ENCODE results near the gene SDSL. TPM values are rescaled to one million over a fixed set of nuclear protein-coding genes. Genes with fewer than 3 reads are reported as not detected.

SDSL gene
- total RNA-seq, 1 experiment from 2014 or later, result 0.46 TPM

DNA sequence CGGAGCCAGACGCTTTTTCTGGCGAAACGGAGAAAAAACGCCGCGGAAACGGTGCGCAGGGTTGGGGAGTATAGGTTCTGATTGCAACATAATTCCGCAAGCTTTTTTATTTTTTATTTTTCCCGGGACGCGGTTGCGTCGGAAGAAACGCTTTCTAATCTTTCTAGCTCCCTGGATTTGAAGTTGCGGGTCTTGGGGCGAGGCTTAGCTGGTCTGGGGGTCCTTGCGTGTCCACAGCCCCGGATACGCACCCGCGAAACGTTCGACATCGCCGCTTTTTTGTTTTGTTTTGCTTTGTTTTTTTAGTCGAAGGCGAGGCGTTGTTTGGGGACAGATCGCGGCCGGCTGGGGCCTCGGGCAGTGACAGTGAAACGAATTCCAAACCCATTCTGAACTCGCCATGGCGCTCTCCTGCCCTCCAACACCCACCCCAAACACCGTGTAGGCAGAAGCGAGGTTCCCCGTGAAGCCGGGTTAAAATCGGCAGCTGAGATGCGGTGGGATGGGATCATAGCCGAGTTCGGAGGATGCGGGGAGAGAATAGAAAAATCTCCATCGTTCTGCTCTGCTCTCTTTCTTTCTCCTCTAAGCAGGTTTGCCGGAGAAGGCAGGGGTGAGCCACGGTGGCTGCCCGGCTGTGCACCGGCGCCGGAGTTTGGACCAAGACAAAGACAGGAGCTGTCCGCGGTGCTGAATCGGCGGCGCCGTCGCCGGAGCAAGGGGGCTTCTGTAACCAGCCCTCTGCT lies 57.6 kb downstream of the SDSL start:
- no peak overlapping the region for H3K9ac ChIP-seq (ENCODE audit: extremely low read depth, insufficient read length, low read length)
- no peaks in the 10 kb centered on the region for H4K20me1 ChIP-seq (ENCODE audit: control insufficient read depth, insufficient read depth, insufficient read length)
- H3K9me3 ChIP-seq (ENCODE audit: control insufficient read depth, low read depth, low read length), result no peaks in the 10 kb centered on the region

More for the DNA sequence above, 57.6 kb downstream of the SDSL start:
- no peak overlapping the region for H2BK15ac ChIP-seq (ENCODE audit: low read depth, low read length)
- peak; percentile 88 for DNase-seq
- no peak overlapping the region for H2BK120ac ChIP-seq (ENCODE audit: low read depth, low read length, poor library complexity, severe bottlenecking)
- H3K27me3 ChIP-seq (ENCODE audit: insufficient read depth, low read length), result peaks cover 63% of the 10 kb centered on the region
- no peak overlapping the region for H3T11ph ChIP-seq (ENCODE audit: low read length)
- H3K27ac ChIP-seq (ENCODE audit: insufficient read length, low read depth, low read length), result no peak overlapping the region
- no peak overlapping the region for H4K5ac ChIP-seq (ENCODE audit: insufficient read length, low read depth, low read length)
- no peak overlapping the region for H2AFZ ChIP-seq (ENCODE audit: low read length)
- no peak overlapping the region for H3K14ac ChIP-seq (ENCODE audit: insufficient read depth, low read length)
- no peak overlapping the region for H2AK5ac ChIP-seq (ENCODE audit: insufficient read length, low read length)
- no peaks in the 10 kb centered on the region for H3K79me2 ChIP-seq (ENCODE audit: insufficient read depth, low read length)
- no peaks in the 10 kb centered on the region; a peak in 3 of 5 replicates for H3K9me3 Mint-ChIP-seq
- no peaks in the 10 kb centered on the region for H3K79me1 ChIP-seq (ENCODE audit: insufficient read depth, low read depth, low read length, poor library complexity, severe bottlenecking)
- no peak overlapping the region for H3K18ac ChIP-seq (ENCODE audit: insufficient read length, low read depth, low read length)
- peak overlapping the region; percentile 31 for H3K4me2 ChIP-seq (ENCODE audit: insufficient read depth, insufficient read length, low read length)
- H3K4me3 Mint-ChIP-seq, result peak overlapping the region; percentile 45 to 74
- no peak overlapping the region for H4K91ac ChIP-seq (ENCODE audit: insufficient read length, low read depth, low read length)
- H2BK20ac ChIP-seq (ENCODE audit: low read depth, low read length, poor library complexity, severe bottlenecking), result no peak overlapping the region
- H2BK12ac ChIP-seq (ENCODE audit: insufficient read length, low read depth, low read length), result no peak overlapping the region
- no peak overlapping the region for H3K27ac Mint-ChIP-seq
- peaks cover 74 to 87% of the 10 kb centered on the region in 2 experiments for H3K4me1 Mint-ChIP-seq
- no CpG with 5 or more reads among the region's 61 CpGs for WGBS (ENCODE audit: extremely low coverage, insufficient read length, low lambda C conversion rate)
- no peak overlapping the region for H4K8ac ChIP-seq (replicated peaks; ENCODE audit: insufficient read length, low read depth, low read length)
- no peak overlapping the region for H2BK5ac ChIP-seq (ENCODE audit: insufficient read length, low read length)
- TF ChIP-seq, protein P1, sequence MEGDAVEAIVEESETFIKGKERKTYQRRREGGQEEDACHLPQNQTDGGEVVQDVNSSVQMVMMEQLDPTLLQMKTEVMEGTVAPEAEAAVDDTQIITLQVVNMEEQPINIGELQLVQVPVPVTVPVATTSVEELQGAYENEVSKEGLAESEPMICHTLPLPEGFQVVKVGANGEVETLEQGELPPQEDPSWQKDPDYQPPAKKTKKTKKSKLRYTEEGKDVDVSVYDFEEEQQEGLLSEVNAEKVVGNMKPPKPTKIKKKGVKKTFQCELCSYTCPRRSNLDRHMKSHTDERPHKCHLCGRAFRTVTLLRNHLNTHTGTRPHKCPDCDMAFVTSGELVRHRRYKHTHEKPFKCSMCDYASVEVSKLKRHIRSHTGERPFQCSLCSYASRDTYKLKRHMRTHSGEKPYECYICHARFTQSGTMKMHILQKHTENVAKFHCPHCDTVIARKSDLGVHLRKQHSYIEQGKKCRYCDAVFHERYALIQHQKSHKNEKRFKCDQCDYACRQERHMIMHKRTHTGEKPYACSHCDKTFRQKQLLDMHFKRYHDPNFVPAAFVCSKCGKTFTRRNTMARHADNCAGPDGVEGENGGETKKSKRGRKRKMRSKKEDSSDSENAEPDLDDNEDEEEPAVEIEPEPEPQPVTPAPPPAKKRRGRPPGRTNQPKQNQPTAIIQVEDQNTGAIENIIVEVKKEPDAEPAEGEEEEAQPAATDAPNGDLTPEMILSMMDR (conservative IDR thresholded peaks at IDR 0.05), result no peak
- H3K23ac ChIP-seq (ENCODE audit: insufficient read length, low read depth, low read length), result no peak overlapping the region
- peaks cover 0 to 8% (median 0%) of the 10 kb centered on the region in 3 experiments; a peak in 2 of 7 replicates for H3K36me3 Mint-ChIP-seq (ENCODE audit: insufficient read depth in 1 of 3, low read depth in 3 of 3)
- peaks cover 6% of the 10 kb centered on the region; the same call in 1 of the 2 replicates for H3K4me1 ChIP-seq (ENCODE audit: insufficient read depth, low read length)
- peaks cover 95% of the 10 kb centered on the region for H3K27me3 Mint-ChIP-seq (ENCODE audit: low read depth)
- H3K56ac ChIP-seq (ENCODE audit: insufficient read length, low read depth, low read length), result no peak overlapping the region
- H3K4ac ChIP-seq (ENCODE audit: low read depth, low read length), result no peak overlapping the region
- H3K23me2 ChIP-seq (ENCODE audit: insufficient read length, low read depth, low read length, poor library complexity, severe bottlenecking), result peaks cover 37% of the 10 kb centered on the region
